ENCODE results near the gene SLC7A9. TPM values are rescaled to one million over a fixed set of nuclear protein-coding genes. Genes with fewer than 3 reads are reported as not detected.
"Not testable (repeated sequence)": the region's sequence is repeated elsewhere in the genome, so short reads cannot be mapped to it uniquely, and the experiment has no call there.

The SLC7A9 gene
- total RNA-seq, 2 donors from 2014 or later = 0.31 TPM; not detected in 1

DNA sequence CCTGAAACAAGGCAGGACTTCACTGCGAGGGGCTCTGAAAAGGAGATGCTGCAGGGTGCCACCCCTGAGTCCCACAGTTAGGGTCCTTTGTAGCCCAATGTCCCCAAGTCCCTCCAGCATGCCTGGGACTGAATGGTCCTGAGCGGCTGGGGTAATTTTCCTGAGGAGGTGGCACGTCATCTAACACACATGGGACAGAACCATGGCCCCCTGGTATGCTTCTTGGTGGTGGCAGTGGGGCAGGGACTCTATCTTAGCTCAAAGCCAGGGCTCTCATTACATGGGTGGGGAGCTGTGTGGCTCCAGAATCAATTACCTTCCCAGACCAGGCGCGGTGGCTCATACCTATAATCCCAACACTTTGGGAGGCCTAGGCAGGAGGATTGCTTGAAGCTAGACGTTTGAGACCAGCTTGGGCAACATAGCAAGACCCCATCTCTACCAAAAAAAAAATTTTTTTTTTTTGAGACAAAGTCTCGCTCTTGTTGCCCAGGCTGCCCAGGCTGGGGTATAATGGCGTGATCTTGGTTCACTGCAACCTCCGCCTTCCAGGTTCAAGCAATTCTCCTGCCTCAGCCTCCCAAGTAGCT lies 7.9 kb upstream of the SLC7A9 start:
- DNase-seq (ENCODE audit: low spot score) (no peak), ATAC-seq (no peak)
- Mint-ChIP-seq H3K27me3 (no peaks in the 10 kb centered on the region), H3K9me3 (no peaks in the 10 kb centered on the region), H3K4me1 (ENCODE audit: low read depth in 2 of 2) (no peaks in the 10 kb centered on the region), H3K4me3 (no peak overlapping the region), H3K27ac (no peak overlapping the region), H3K36me3 (no peaks in the 10 kb centered on the region)

GRCh38 chr19:32876919-32877285 lies 7.3 kb upstream of the SLC7A9 start:
- no peaks in the 10 kb centered on the region for H3K27me3 Mint-ChIP-seq
- no peak for DNase-seq (ENCODE audit: low spot score)
- no peak overlapping the region for H3K4me3 Mint-ChIP-seq
- H3K27ac Mint-ChIP-seq = no peak overlapping the region
- ATAC-seq = no peak
- H3K36me3 Mint-ChIP-seq = no peaks in the 10 kb centered on the region
- no peaks in the 10 kb centered on the region for H3K4me1 Mint-ChIP-seq (ENCODE audit: low read depth in 2 of 2)
- H3K9me3 Mint-ChIP-seq = no peaks in the 10 kb centered on the region

DNA sequence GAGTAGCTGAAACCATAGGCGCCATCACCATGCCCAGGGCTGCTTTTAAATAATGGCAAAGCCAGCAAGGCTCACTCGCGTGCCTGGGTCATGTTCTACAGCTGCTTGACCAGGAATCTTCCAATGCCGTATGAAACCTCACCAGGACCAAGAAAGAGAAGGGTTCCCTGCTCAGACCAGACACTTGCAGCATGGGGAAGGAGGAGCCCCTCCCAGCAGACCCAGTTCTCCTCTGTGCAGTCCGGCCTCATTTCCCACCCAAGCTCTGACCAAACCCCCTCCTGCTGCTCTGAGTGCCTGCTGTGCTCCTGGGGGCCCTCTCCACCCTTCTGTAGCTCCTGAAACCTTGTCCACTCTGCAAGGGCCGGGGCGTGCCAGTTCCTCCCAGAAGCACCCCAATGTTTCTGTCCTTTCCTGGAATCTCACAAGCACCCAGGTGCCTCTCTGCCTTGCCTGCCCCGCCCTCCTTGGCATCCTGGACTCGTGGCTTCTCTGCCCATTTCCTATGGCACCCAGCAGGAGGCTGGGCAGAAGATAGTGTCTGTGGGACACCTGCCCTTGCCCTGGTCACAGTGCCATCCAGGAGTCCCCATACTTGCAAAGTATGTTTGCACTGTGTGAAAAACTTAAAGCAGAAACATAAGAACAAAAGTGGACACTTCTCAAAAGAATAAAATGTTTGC lies 6.8 kb upstream of the SLC7A9 start:
- H3K36me3 Mint-ChIP-seq = no peaks in the 10 kb centered on the region
- no peak overlapping the region for H3K4me3 Mint-ChIP-seq
- no peak for DNase-seq (ENCODE audit: low spot score)
- H3K27me3 Mint-ChIP-seq = no peaks in the 10 kb centered on the region
- peak in 1 of 2 donors; percentile 26 for ATAC-seq
- H3K9me3 Mint-ChIP-seq = no peaks in the 10 kb centered on the region
- no peak overlapping the region for H3K27ac Mint-ChIP-seq
- no peaks in the 10 kb centered on the region for H3K4me1 Mint-ChIP-seq (ENCODE audit: low read depth in 2 of 2)

DNA sequence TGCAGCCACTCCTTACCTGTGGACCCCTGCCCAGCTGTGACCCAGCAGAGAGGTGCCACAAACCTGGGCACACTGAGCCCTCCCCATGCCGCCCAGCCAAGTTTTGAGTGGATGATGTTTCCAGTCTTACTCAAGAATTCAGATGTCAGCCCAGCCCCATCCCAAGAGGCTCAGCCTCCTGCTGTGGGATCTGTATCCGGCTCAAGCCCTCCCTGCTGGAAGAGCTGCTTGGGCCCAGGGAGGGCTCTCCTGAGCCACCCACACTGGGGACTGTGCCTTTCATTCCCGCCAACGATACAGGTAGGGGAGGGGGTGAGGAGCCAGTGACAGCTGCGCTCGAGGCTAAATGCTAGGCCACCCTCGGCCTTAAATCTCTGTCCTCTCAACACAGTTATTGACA lies 5.9 kb upstream of the SLC7A9 start:
- Mint-ChIP-seq H3K36me3 (no peaks in the 10 kb centered on the region), H3K4me1 (ENCODE audit: low read depth in 2 of 2) (no peaks in the 10 kb centered on the region), H3K4me3 (no peak overlapping the region), H3K27me3 (no peaks in the 10 kb centered on the region), H3K27ac (no peak overlapping the region), H3K9me3 (no peaks in the 10 kb centered on the region)
- DNase-seq (ENCODE audit: low spot score) (no peak), ATAC-seq (no peak)

DNA sequence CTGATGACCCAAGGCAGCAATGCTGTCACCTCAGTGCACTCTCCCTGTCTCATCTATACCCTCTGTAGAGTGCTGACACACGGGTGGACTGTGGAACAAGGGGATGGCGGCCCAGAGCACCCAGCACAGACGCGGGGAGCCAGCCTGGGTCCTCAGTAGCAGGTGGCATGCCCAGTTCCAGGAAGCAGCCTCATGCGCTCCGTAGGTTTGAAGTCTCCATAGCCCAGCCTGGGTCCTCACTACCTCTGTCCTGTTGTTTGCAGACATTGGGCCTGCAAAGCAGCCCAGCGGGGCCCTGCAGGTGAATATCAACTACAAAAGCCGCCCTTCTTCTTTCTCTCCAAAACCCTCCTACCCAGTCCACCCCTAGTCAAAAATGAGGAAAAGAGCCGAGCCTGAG lies 5.0 kb upstream of the SLC7A9 start:
- DNase-seq (ENCODE audit: low spot score) (no peak), ATAC-seq (no peak)
- H3K27me3 Mint-ChIP-seq = no peaks in the 10 kb centered on the region
- no peaks in the 10 kb centered on the region for H3K9me3 Mint-ChIP-seq
- no peaks in the 10 kb centered on the region for H3K36me3 Mint-ChIP-seq
- no peaks in the 10 kb centered on the region for H3K4me1 Mint-ChIP-seq (ENCODE audit: low read depth in 2 of 2)
- no peak overlapping the region for H3K27ac Mint-ChIP-seq
- no peak overlapping the region for H3K4me3 Mint-ChIP-seq

DNA sequence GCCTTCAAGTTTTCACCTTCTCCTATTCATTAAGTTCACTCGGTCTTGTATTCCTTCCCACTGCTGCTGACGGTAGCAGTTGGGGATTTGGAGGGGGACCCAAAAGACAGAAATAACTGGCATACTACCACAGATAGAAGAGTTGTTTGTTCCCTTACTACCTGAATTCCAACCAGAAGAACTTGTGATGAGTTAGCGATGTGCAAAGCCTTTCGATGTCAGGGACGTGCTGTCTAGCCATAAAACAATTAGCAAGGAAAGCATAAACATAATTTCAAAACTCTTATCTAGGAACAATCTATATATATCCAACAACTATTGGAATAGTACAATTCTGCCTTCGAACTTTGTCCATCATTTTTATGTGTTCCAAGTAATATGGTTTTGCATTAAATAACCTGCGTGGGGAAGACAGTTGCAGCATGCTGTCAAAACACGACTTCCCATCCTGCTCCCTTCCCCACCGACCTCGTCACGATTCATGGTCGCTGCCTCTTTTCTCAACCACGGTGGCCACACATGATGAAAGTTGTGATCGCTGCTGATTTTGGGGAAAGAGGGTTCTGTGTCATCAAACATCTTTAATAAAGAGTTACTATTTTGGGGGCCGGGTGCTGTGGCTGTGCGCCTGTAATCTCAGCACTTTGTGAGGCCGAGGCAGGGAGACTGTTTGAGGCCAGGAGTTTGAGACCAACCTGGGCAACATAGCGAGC lies 3.8 kb upstream of the SLC7A9 start:
- H3K36me3 Mint-ChIP-seq = no peaks in the 10 kb centered on the region
- H3K4me1 Mint-ChIP-seq (ENCODE audit: low read depth in 2 of 2) = no peaks in the 10 kb centered on the region
- no peak overlapping the region for H3K27ac Mint-ChIP-seq
- no peak overlapping the region for H3K4me3 Mint-ChIP-seq
- H3K9me3 Mint-ChIP-seq = no peaks in the 10 kb centered on the region
- ATAC-seq (no peak), DNase-seq (ENCODE audit: low spot score) (no peak)
- no peaks in the 10 kb centered on the region for H3K27me3 Mint-ChIP-seq

GRCh38 chr19:32872391-32872790 lies 2.8 kb upstream of the SLC7A9 start:
- no peak overlapping the region for H3K4me3 Mint-ChIP-seq
- ATAC-seq (no peak), DNase-seq (ENCODE audit: low spot score) (no peak)
- H3K4me1 Mint-ChIP-seq (ENCODE audit: low read depth in 2 of 2) = no peaks in the 10 kb centered on the region
- H3K36me3 Mint-ChIP-seq = no peaks in the 10 kb centered on the region
- no peaks in the 10 kb centered on the region for H3K9me3 Mint-ChIP-seq
- no peaks in the 10 kb centered on the region for H3K27me3 Mint-ChIP-seq
- H3K27ac Mint-ChIP-seq = no peak overlapping the region

- H3K36me3 Mint-ChIP-seq = no peaks in the 10 kb centered on the region
- no peak overlapping the region for H3K4me3 Mint-ChIP-seq
- H3K27ac Mint-ChIP-seq = no peak overlapping the region
- no peaks in the 10 kb centered on the region for H3K27me3 Mint-ChIP-seq
- DNase-seq (ENCODE audit: low spot score) (no peak), ATAC-seq (no peak)
- no peaks in the 10 kb centered on the region for H3K9me3 Mint-ChIP-seq
- H3K4me1 Mint-ChIP-seq (ENCODE audit: low read depth in 2 of 2) = no peaks in the 10 kb centered on the region
These were observed 1.4 kb upstream of the SLC7A9 start for GRCh38 chr19:32870981-32871451.

GRCh38 chr19:32869966-32870573 lies 503 bp upstream of the SLC7A9 start:
- ATAC-seq (peak in 1 of 2 donors; percentile 34), DNase-seq (ENCODE audit: low spot score) (no peak)
- Mint-ChIP-seq H3K36me3 (no peaks in the 10 kb centered on the region), H3K4me1 (ENCODE audit: low read depth in 2 of 2) (no peaks in the 10 kb centered on the region), H3K9me3 (no peaks in the 10 kb centered on the region), H3K4me3 (no peak overlapping the region), H3K27ac (no peak overlapping the region), H3K27me3 (no peaks in the 10 kb centered on the region)

- Mint-ChIP-seq H3K4me3 (no peak overlapping the region), H3K9me3 (no peaks in the 10 kb centered on the region), H3K4me1 (ENCODE audit: low read depth in 2 of 2) (no peaks in the 10 kb centered on the region), H3K27me3 (no peaks in the 10 kb centered on the region), H3K27ac (no peak overlapping the region), H3K36me3 (no peaks in the 10 kb centered on the region)
- DNase-seq (ENCODE audit: low spot score) (no peak), ATAC-seq (no peak)
These were observed 1.2 kb downstream of the SLC7A9 start for GRCh38 chr19:32868206-32868950.

DNA sequence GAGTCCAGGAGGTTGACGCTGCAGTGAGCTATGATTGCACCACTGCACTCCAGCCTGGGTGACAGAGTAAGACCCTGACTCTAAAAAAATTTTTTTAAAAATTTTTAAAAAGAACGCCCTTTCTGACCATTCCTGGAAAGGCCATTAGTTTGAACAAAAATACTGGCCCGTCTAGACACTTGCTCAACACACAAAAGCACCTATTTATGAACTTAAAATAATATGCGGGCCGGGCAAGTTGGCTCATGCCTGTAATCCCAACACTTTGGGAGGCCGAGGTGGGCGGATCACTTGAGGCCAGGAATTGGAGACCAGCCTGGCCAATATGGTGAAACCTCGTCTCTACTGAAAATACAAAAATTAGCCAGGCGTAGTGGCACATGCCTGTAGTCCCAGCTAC lies 2.1 kb downstream of the SLC7A9 start:
- not testable (repeated sequence) for ATAC-seq; H3K27me3 Mint-ChIP-seq; H3K36me3 Mint-ChIP-seq; H3K9me3 Mint-ChIP-seq; H3K4me1 Mint-ChIP-seq (ENCODE audit: low read depth in 2 of 2); DNase-seq (ENCODE audit: low spot score); H3K27ac Mint-ChIP-seq; H3K4me3 Mint-ChIP-seq

DNA sequence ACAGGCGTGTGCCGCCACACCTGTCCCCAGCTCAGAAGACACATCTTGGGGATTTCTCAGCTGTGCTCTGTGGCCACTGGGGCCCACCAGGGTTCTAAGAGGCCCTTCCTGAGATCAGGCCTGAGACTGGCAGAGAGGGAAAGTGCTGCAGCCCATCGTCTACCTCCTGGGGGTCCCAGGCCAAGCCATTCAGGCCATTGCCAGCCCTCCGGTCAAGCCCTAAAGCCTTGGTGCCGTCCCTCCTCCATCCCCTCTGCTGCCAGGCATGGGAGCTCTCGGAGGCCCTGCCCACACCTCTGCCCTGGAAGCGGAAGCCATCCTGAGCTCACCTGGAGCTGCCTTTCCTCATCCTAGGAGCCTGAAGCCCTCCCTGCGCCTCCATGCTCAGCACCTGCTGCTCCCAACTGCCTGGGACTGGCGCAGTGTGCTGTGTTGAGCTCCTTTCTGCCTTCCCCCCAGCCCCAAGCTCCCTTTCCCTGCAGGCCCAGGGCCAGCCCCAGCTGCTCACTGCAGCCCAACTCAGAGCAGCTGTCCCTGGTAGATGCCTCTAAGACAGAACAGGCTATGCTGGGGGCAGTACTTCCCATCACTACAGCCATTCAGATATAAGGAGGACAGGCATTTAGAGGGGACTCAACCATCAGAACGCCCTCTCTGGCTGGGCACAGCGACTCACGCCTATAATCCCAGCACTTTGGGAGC lies 2.9 kb downstream of the SLC7A9 start:
- Mint-ChIP-seq H3K27ac (no peak overlapping the region), H3K4me1 (ENCODE audit: low read depth in 2 of 2) (no peaks in the 10 kb centered on the region), H3K36me3 (no peaks in the 10 kb centered on the region), H3K4me3 (no peak overlapping the region), H3K9me3 (no peaks in the 10 kb centered on the region), H3K27me3 (no peaks in the 10 kb centered on the region)
- DNase-seq (ENCODE audit: low spot score) (no peak), ATAC-seq (peak in 1 of 2 donors; percentile 4)

DNA sequence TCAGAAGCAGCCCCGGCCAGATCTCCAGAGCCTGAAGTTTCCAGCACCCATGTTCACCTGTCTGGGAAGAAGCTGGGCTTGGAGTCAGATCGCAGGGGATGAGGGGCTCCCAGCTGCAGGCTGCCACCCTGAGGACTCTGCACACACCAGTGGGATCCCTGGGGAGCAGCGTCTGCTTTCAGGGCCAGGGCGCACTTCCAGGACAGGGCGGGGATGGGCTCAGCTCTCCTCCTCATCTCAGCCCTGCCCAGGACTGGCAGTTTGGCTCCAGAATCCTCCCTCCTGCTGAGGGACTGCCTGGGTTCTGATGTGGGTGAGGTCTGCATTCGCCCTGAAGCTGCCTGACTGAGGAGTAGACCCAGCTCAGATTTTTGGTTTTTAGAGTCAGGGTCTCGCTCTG lies 3.5 kb downstream of the SLC7A9 start:
- Mint-ChIP-seq H3K36me3 (no peaks in the 10 kb centered on the region), H3K4me3 (no peak overlapping the region), H3K27me3 (no peaks in the 10 kb centered on the region), H3K27ac (no peak overlapping the region), H3K4me1 (ENCODE audit: low read depth in 2 of 2) (no peaks in the 10 kb centered on the region), H3K9me3 (no peaks in the 10 kb centered on the region)
- ATAC-seq = no peak
- DNase-seq (ENCODE audit: low spot score) = no peak

Measured in natural killer cell treated with Interleukin-12 subunit alpha and Interleukin-12 subunit beta and Interleukin-15 and Interleukin-18, amount 100 ng/mL, for 72 hours (primary cell).